Measurements from ENCODE around the gene CDK5RAP3.

- TF ChIP-seq CTCF (IDR thresholded peaks at IDR 0.05; ENCODE audit: extremely low read depth in 1 of 2, insufficient read depth in 1 of 2, low read depth in 1 of 2, low read length in 2 of 2) (no peak), EZH2 (IDR thresholded peaks at IDR 0.05; ENCODE audit: borderline replicate concordance, low read depth, low read length, severe bottlenecking) (no peak), POLR2A (IDR thresholded peaks at IDR 0.05; ENCODE audit: low read depth, low read length) (no peak), JUN (IDR thresholded peaks at IDR 0.05; ENCODE audit: borderline replicate concordance, insufficient read depth, insufficient read length, low read depth) (no peak), FOS (IDR thresholded peaks at IDR 0.05; ENCODE audit: borderline replicate concordance, insufficient read depth, low read length) (no peak)
These were observed 26.7 kb downstream of the CDK5RAP3 start for GRCh38 chr17:47997586-47997985.
